GM23338 (cell line): ENCODE measurements around the gene SRSF8. TPM values are rescaled to one million over a fixed set of nuclear protein-coding genes. Genes with fewer than 3 reads are reported as not detected.
"Not testable (repeated sequence)": the region's sequence is repeated elsewhere in the genome, so short reads cannot be mapped to it uniquely, and the experiment has no call there.

Source experiments
- ATAC-seq: fragments of 200-7000 bp; cut with Tn5 transposase; 3 replicates; pipeline ENCODE4 v1.9.1; 2020
- DNase-seq: peaks from one replicate; pipeline ENCODE4 v3.0.0-alpha.2; 2015; ENCODE audit warnings: low spot score
- H2AFZ ChIP-seq: fragments of 200-600 bp; sonication (generic); 2 replicates; pipeline ENCODE4 v1.8.0; 2016; ENCODE audit warnings: antibody characterized with exemption, mild to moderate bottlenecking, moderate library complexity
- H3F3A ChIP-seq: fragments of 200-600 bp; sonication (generic); replicated peaks from 2 replicates; pipeline ENCODE4 v1.8.0; 2017; ENCODE audit warnings: antibody characterized with exemption, mixed run types, low read depth
- H3K27ac ChIP-seq: fragments of 200-600 bp; sonication (generic); 2 replicates; pipeline ENCODE4 v1.6.1; 2016; ENCODE audit warnings: low read depth
- H3K27me3 ChIP-seq: fragments of 200-600 bp; sonication (generic); 2 replicates; pipeline ENCODE4 v1.8.0; 2016; ENCODE audit warnings: mild to moderate bottlenecking, mixed run types, moderate library complexity; ENCODE audit not compliant: insufficient read depth
- H3K36me3 ChIP-seq: fragments of 200-600 bp; sonication (generic); 2 replicates; pipeline ENCODE4 v1.8.0; 2016; ENCODE audit warnings: mild to moderate bottlenecking; ENCODE audit not compliant: insufficient read depth
- H3K4me1 ChIP-seq: fragments of 200-600 bp; sonication (generic); 2 replicates; pipeline ENCODE4 v1.8.0; 2016; ENCODE audit warnings: mild to moderate bottlenecking, moderate library complexity; ENCODE audit not compliant: insufficient read depth
- H3K4me2 ChIP-seq: fragments of 200-600 bp; sonication (generic); 2 replicates; pipeline ENCODE4 v1.7.1; 2017; ENCODE audit warnings: mixed run types
- H3K4me3 ChIP-seq: fragments of 200-600 bp; sonication (generic); 2 replicates; pipeline ENCODE4 v1.6.1; 2016; ENCODE audit warnings: mixed run types
- H3K79me2 ChIP-seq: fragments of 200-600 bp; sonication (generic); replicated peaks from 2 replicates; pipeline ENCODE4 v1.8.0; 2017; ENCODE audit warnings: mild to moderate bottlenecking; ENCODE audit not compliant: insufficient read depth
- H3K9me2 ChIP-seq: fragments of 200-600 bp; sonication (generic); 2 replicates; pipeline ENCODE4 v1.8.0; 2017; ENCODE audit not compliant: insufficient read depth
- H4K20me1 ChIP-seq: fragments of 200-600 bp; sonication (generic); replicated peaks from 2 replicates; pipeline ENCODE4 v1.8.0; 2017; ENCODE audit warnings: mild to moderate bottlenecking; ENCODE audit not compliant: insufficient read depth
- H3K27ac Mint-ChIP-seq: 2 replicates; pipeline ENCODE4 v1.8.0; 2020; ENCODE audit warnings: inconsistent platforms, mild to moderate bottlenecking, moderate library complexity, mixed read lengths
- H3K27me3 Mint-ChIP-seq: 3 replicates; pipeline ENCODE4 v1.8.0; 2022; ENCODE audit warnings: low read depth, mild to moderate bottlenecking, moderate library complexity, mixed read lengths, inconsistent platforms; ENCODE audit not compliant: insufficient read depth, poor library complexity
- H3K36me3 Mint-ChIP-seq: 3 replicates; pipeline ENCODE4 v1.8.0; 2021; ENCODE audit warnings: low read depth, mild to moderate bottlenecking, inconsistent platforms, moderate library complexity, mixed read lengths
- H3K4me1 Mint-ChIP-seq: 3 replicates; pipeline ENCODE4 v1.8.0; 2020; ENCODE audit warnings: mild to moderate bottlenecking, inconsistent platforms, mixed read lengths
- H3K4me3 Mint-ChIP-seq: 3 replicates; pipeline ENCODE4 v1.8.0; 2021; ENCODE audit warnings: moderate library complexity, mild to moderate bottlenecking, inconsistent platforms, mixed read lengths
- H3K9me3 Mint-ChIP-seq: 3 replicates; pipeline ENCODE4 v1.8.0; 2020; ENCODE audit warnings: moderate library complexity, mild to moderate bottlenecking, inconsistent platforms, mixed read lengths
- CREB1 ChIP-seq: fragments of 250-450 bp; sonication (Bioruptor Pico); IDR thresholded peaks from 2 replicates; pipeline ENCODE4 v1.5.0; 2020; ENCODE audit warnings: low read depth, mild to moderate bottlenecking, moderate library complexity
- EZH2phosphoT487 ChIP-seq: fragments of 200-600 bp; sonication (generic); IDR thresholded peaks from one replicate; pipeline ENCODE4 v1.8.1; 2018; ENCODE audit warnings: antibody characterized with exemption; ENCODE audit not compliant: unreplicated experiment
- NANOG ChIP-seq: IDR thresholded peaks from 2 replicates; pipeline ENCODE4 v1.6.1; 2016; ENCODE audit warnings: antibody characterized with exemption, borderline replicate concordance
- POLR2AphosphoS5 ChIP-seq: IDR thresholded peaks from 2 replicates; pipeline ENCODE4 v1.6.1; 2016; ENCODE audit warnings: antibody characterized with exemption, low read depth
- ZNF114 ChIP-seq: fragments of 250-450 bp; sonication (Bioruptor Pico); IDR thresholded peaks from 2 replicates; pipeline ENCODE4 v1.5.0; 2020; ENCODE audit warnings: mild to moderate bottlenecking, moderate library complexity
- ZNF331 ChIP-seq: fragments of 250-450 bp; sonication (Bioruptor Pico); IDR thresholded peaks from 2 replicates; pipeline ENCODE4 v1.5.0; 2020; ENCODE audit warnings: low read depth, mild to moderate bottlenecking, moderate library complexity
- long read RNA-seq: library from polyadenylated mRNA; unstranded; transcript quantifications from one replicate; pipeline ENCODE4 v2.0.0, GENCODE V29; 2020; ENCODE audit not compliant: unreplicated experiment
- polyA plus RNA-seq: library from polyadenylated mRNA; unstranded; fragments of >200 nt; fragmentation: Nextera tagmentation; extraction: Ambion mirVana; gene quantifications from 2 replicates; pipeline ENCODE4 v1.2.1, GENCODE V29; 2016
- total RNA-seq: library from RNA; depleted of rRNA; stranded (reverse); fragments of >200 nt; shearing (Covaris generic); gene quantifications from 2 replicates; pipeline ENCODE4 v1.2.3, GENCODE V29; 2014; rRNA removed

The SRSF8 gene
- total RNA-seq = 11.0 and 12.6 TPM in 2 replicates
- 18.2 and 19.9 TPM in 2 replicates for polyA plus RNA-seq
- long read RNA-seq, full-length matches to known transcripts = 24 of 25 reads
- long read RNA-seq, partial matches to known transcripts = 0 of 25 reads
- long read RNA-seq, other reads (novel, unspliced or antisense) = 1 of 25 reads

GRCh38 chr11:95066716-95067038 lies at the start of gene SRSF8:
Gene SRSF8, plus strand, starts transcription at chr11:95066919. Its CDS starts 308 bp downstream, at chr11:95067227.
- Mint-ChIP-seq H3K4me1 (peaks cover 11% of the 10 kb centered on the region), H3K36me3 (peaks cover 9% of the 10 kb centered on the region; the same call in 1 of the 3 replicates), H3K27ac (peak within 1 kb of the TSS; percentile 93), H3K27me3 (peaks cover 13% of the 10 kb centered on the region), H3K4me3 (peak within 1 kb of the TSS; percentile 94), H3K9me3 (no peaks in the 10 kb centered on the region; the same call in 2 of the 3 replicates)
- Histone ChIP-seq H3K27me3 (no peaks in the 10 kb centered on the region), H4K20me1 (no peaks in the 10 kb centered on the region), H3F3A (peaks cover 6% of the 10 kb centered on the region), H3K9me2 (no peaks in the 10 kb centered on the region), H3K4me3 (peak within 1 kb of the TSS; percentile 86), H3K4me1 (peaks cover 10% of the 10 kb centered on the region), H3K36me3 (no peaks in the 10 kb centered on the region), H2AFZ (peak within 1 kb of the TSS; percentile 76; the same call in 1 of the 2 replicates), H3K79me2 (peaks cover 8% of the 10 kb centered on the region; the same call in 1 of the 2 replicates), H3K27ac (peak within 1 kb of the TSS; percentile 60; the same call in 1 of the 2 replicates), H3K4me2 (peak within 1 kb of the TSS; percentile 87)
- peak; percentile 57; the same call in 1 of the 3 replicates for ATAC-seq
- TF ChIP-seq ZNF114 (CRISPR knock-in tag) = no peak
- no peak for TF ChIP-seq CREB1 (CRISPR knock-in tag)
- TF ChIP-seq POLR2AphosphoS5 = no peak
- TF ChIP-seq ZNF331 = no peak
- no peak for TF ChIP-seq NANOG
- TF ChIP-seq EZH2phosphoT487 = no peak
- no peak for DNase-seq

- H3K4me1 ChIP-seq, H3K27me3 ChIP-seq, H3K27ac ChIP-seq, ATAC-seq, H3K27me3 Mint-ChIP-seq, H3K36me3 ChIP-seq, H3K9me2 ChIP-seq, H2AFZ ChIP-seq, H3K9me3 Mint-ChIP-seq, H3K27ac Mint-ChIP-seq, H3K79me2 ChIP-seq, H3K4me3 Mint-ChIP-seq, H4K20me1 ChIP-seq, H3K4me1 Mint-ChIP-seq, DNase-seq, H3F3A ChIP-seq, H3K4me2 ChIP-seq, H3K4me3 ChIP-seq, H3K36me3 Mint-ChIP-seq: not testable (repeated sequence)
Measured at GRCh38 chr11:95021468-95021867, 45.3 kb upstream of the SRSF8 start.

- H2AFZ ChIP-seq = no peak within 1 kb of the TSS
- no peaks in the 10 kb centered on the region for H3K79me2 ChIP-seq
- Mint-ChIP-seq H3K4me3 (no peak within 1 kb of the TSS), H3K27me3 (no peaks in the 10 kb centered on the region), H3K36me3 (no peaks in the 10 kb centered on the region), H3K4me1 (no peaks in the 10 kb centered on the region), H3K27ac (no peak within 1 kb of the TSS), H3K9me3 (no peaks in the 10 kb centered on the region)
- H3K4me2 ChIP-seq = no peak within 1 kb of the TSS
- H3K36me3 ChIP-seq = no peaks in the 10 kb centered on the region
- no peaks in the 10 kb centered on the region for H3K27me3 ChIP-seq
- no peaks in the 10 kb centered on the region for H3F3A ChIP-seq
- H3K9me2 ChIP-seq = peaks cover 8% of the 10 kb centered on the region; the same call in 1 of the 2 replicates
- DNase-seq (no peak), ATAC-seq (no peak)
- no peak for TF ChIP-seq CREB1 (CRISPR knock-in tag)
- H3K4me1 ChIP-seq = no peaks in the 10 kb centered on the region
- no peaks in the 10 kb centered on the region for H4K20me1 ChIP-seq
- H3K4me3 ChIP-seq = no peak within 1 kb of the TSS
- H3K27ac ChIP-seq = no peak within 1 kb of the TSS
Measured at GRCh38 chr11:95024958-95025357, 41.8 kb upstream of the SRSF8 start, which contains the start of gene KDM4E. Gene KDM4E, plus strand, starts transcription at chr11:95025258. Its CDS starts 300 bp downstream, at chr11:95025558.

GRCh38 chr11:95025594-95025993 lies 41.1 kb upstream of the SRSF8 start:
- H3K36me3 Mint-ChIP-seq, ATAC-seq, H3K4me1 Mint-ChIP-seq: not testable (repeated sequence)

More at GRCh38 chr11:95025594-95025993, 41.1 kb upstream of the SRSF8 start:
- not testable (repeated sequence) for H3K9me3 Mint-ChIP-seq, DNase-seq, H3K79me2 ChIP-seq, H2AFZ ChIP-seq, H3K27ac ChIP-seq, H3K36me3 ChIP-seq, H3K27ac Mint-ChIP-seq, H4K20me1 ChIP-seq, H3K4me2 ChIP-seq, H3K4me1 ChIP-seq, H3K27me3 Mint-ChIP-seq, H3K27me3 ChIP-seq, H3K4me3 ChIP-seq, H3F3A ChIP-seq, H3K4me3 Mint-ChIP-seq
- H3K9me2 ChIP-seq = peaks cover 11% of the 10 kb centered on the region; the same call in 1 of the 2 replicates
